WTC11 (cell line): ENCODE measurements around the gene BOK. TPM values are rescaled to one million over a fixed set of nuclear protein-coding genes. Genes with fewer than 3 reads are reported as not detected.

Experiments used
- ATAC-seq: fragments of 200-7000 bp; cut with Tn5 transposase; 2 replicates; pipeline ENCODE4 v1.10.0; 2021; ENCODE audit warnings: mild to moderate bottlenecking, moderate library complexity
- CTCF ChIA-PET: fragments of 300-600 bp; sonication (Branson Sonifier 250); formaldehyde crosslinking; loops from one replicate; lab custom pipeline; 2021; ENCODE audit warnings: antibody characterized with exemption; lab: Charles Lee
- POLR2A ChIA-PET: fragments of 350-600 bp; sonication (Branson Sonifier 250); formaldehyde crosslinking; loops from one replicate; lab custom pipeline; 2021; ENCODE audit warnings: antibody characterized with exemption; lab: Charles Lee
- DNase-seq: peaks from one replicate; pipeline ENCODE4 v3.0.0; 2021; ENCODE audit warnings: low spot score
- H3K27ac Mint-ChIP-seq: 2 replicates; pipeline ENCODE4 v1.8.0; 2021; ENCODE audit warnings: mixed read lengths
- H3K27me3 Mint-ChIP-seq: 2 replicates; pipeline ENCODE4 v1.8.0; 2021; ENCODE audit warnings: low read depth, mild to moderate bottlenecking, moderate library complexity, mixed read lengths
- H3K36me3 Mint-ChIP-seq: 2 replicates; pipeline ENCODE4 v1.8.0; 2021; ENCODE audit warnings: mixed read lengths
- H3K4me1 Mint-ChIP-seq: 2 replicates; pipeline ENCODE4 v1.8.0; 2022; ENCODE audit warnings: mixed read lengths
- H3K4me3 Mint-ChIP-seq: 2 replicates; pipeline ENCODE4 v1.8.0; 2021; ENCODE audit warnings: mild to moderate bottlenecking, moderate library complexity, mixed read lengths
- H3K9me3 Mint-ChIP-seq: 2 replicates; pipeline ENCODE4 v1.8.0; 2021; ENCODE audit warnings: mixed read lengths
- E2F4 ChIP-seq: sonication (generic); formaldehyde crosslinking; IDR thresholded peaks from 2 replicates; pipeline ENCODE4 v1.8.1; 2022; ENCODE audit warnings: low read depth, mild to moderate bottlenecking, moderate library complexity, missing genetic modification reagents, borderline replicate concordance
- FOXP1 ChIP-seq: sonication (generic); formaldehyde crosslinking; IDR thresholded peaks from 2 replicates; pipeline ENCODE4 v1.8.0; 2022; ENCODE audit warnings: missing genetic modification reagents, mild to moderate bottlenecking, moderate library complexity, borderline replicate concordance
- IRF2 ChIP-seq: sonication (generic); formaldehyde crosslinking; IDR thresholded peaks from 2 replicates; pipeline ENCODE4 v1.8.0; 2022; ENCODE audit warnings: low read depth, missing genetic modification reagents, borderline replicate concordance
- JAZF1 ChIP-seq: fragments of 250-450 bp; sonication (Bioruptor Pico); IDR thresholded peaks from 2 replicates; pipeline ENCODE4 v1.9.0; 2021; ENCODE audit warnings: moderate library complexity, mild to moderate bottlenecking, inconsistent platforms
- NFATC4 ChIP-seq: fragments of 250-450 bp; sonication (Bioruptor Pico); IDR thresholded peaks from 2 replicates; pipeline ENCODE4 v1.9.0; 2021; ENCODE audit warnings: mild to moderate bottlenecking
- NFE2L1 ChIP-seq: sonication (generic); formaldehyde crosslinking; IDR thresholded peaks from 2 replicates; pipeline ENCODE4 v1.8.1; 2023; ENCODE audit warnings: missing genetic modification reagents
- NR2C2 ChIP-seq: sonication (generic); formaldehyde crosslinking; IDR thresholded peaks from 2 replicates; pipeline ENCODE4 v1.8.0; 2022; ENCODE audit warnings: mild to moderate bottlenecking, missing genetic modification reagents
- OVOL2 ChIP-seq: fragments of 250-450 bp; sonication (Bioruptor Pico); IDR thresholded peaks from 2 replicates; pipeline ENCODE4 v1.9.0; 2021; ENCODE audit warnings: mild to moderate bottlenecking, borderline replicate concordance
- SOX15 ChIP-seq: fragments of 250-450 bp; sonication (Bioruptor Pico); IDR thresholded peaks from 2 replicates; pipeline ENCODE4 v1.9.0; 2021; ENCODE audit warnings: mild to moderate bottlenecking
- USF2 ChIP-seq: sonication (generic); formaldehyde crosslinking; IDR thresholded peaks from 2 replicates; pipeline ENCODE4 v1.8.1; 2023; ENCODE audit warnings: mild to moderate bottlenecking, missing genetic modification reagents, moderate library complexity
- ZBTB43 ChIP-seq: sonication (generic); formaldehyde crosslinking; IDR thresholded peaks from 2 replicates; pipeline ENCODE4 v1.8.1; 2023; ENCODE audit warnings: mild to moderate bottlenecking, missing genetic modification reagents
- ZMAT4 ChIP-seq: fragments of 250-450 bp; sonication (Bioruptor Pico); IDR thresholded peaks from 2 replicates; pipeline ENCODE4 v1.9.0; 2021; ENCODE audit warnings: mild to moderate bottlenecking
- ZNF532 ChIP-seq: fragments of 250-450 bp; sonication (Bioruptor Pico); IDR thresholded peaks from 2 replicates; pipeline ENCODE4 v1.9.0; 2021; ENCODE audit warnings: mild to moderate bottlenecking, borderline replicate concordance
- total RNA-seq: library from RNA; stranded (reverse); gene quantifications from 3 replicates; pipeline ENCODE4 v1.2.3, GENCODE V29; 2021

The BOK gene
- total RNA-seq, 1 experiment from 2014 or later, result 39.4 TPM

- Mint-ChIP-seq H3K27ac (no peak overlapping the region), H3K9me3 (peaks cover 12% of the 10 kb centered on the region), H3K4me1 (peaks cover 41% of the 10 kb centered on the region), H3K36me3 (peaks cover 6% of the 10 kb centered on the region), H3K27me3 (peaks cover 4% of the 10 kb centered on the region; the same call in 1 of the 2 replicates), H3K4me3 (no peak overlapping the region)
- ATAC-seq, result no peak
- POLR2A ChIA-PET, result no interaction called here
- CTCF ChIA-PET, result no interaction called here
- TF ChIP-seq OVOL2 (no peak), FOXP1 (no peak), SOX15 (CRISPR knock-in tag) (no peak), USF2 (CRISPR knock-in tag) (no peak), NR2C2 (no peak), ZNF532 (CRISPR knock-in tag) (no peak), IRF2 (CRISPR knock-in tag) (no peak)
- no peak for DNase-seq
These were observed 4.6 kb upstream of the BOK start for GRCh38 chr2:241553981-241554380.

- Mint-ChIP-seq H3K4me1 (peaks cover 37% of the 10 kb centered on the region), H3K27ac (0 out of 2 replicates have a peak overlapping the region, but pooled peaks have one; percentile 46), H3K36me3 (peaks cover 6% of the 10 kb centered on the region)
- DNase-seq, result no peak
- POLR2A ChIA-PET, result no interaction called here
- no peak for TF ChIP-seq NFATC4 (CRISPR knock-in tag)
- no peak for TF ChIP-seq E2F4 (CRISPR knock-in tag)
- TF ChIP-seq ZBTB43 (CRISPR knock-in tag), result no peak
- no peak for TF ChIP-seq JAZF1
- TF ChIP-seq NFE2L1 (CRISPR knock-in tag), result no peak
- TF ChIP-seq OVOL2, result no peak
- no peak for TF ChIP-seq IRF2 (CRISPR knock-in tag)
- TF ChIP-seq ZMAT4, result no peak
- TF ChIP-seq, all 79 proteins: peak for 0
- ATAC-seq, result no peak
- CTCF ChIA-PET, result interaction anchor here (0.8 to 1.6 kb wide), 3 partner anchors 14 to 41 kb away, joined by 3 read pairs; no protein-coding TSS in a partner anchor
- H3K9me3 Mint-ChIP-seq, result peaks cover 12% of the 10 kb centered on the region
- H3K4me3 Mint-ChIP-seq, result no peak overlapping the region
- peaks cover 4% of the 10 kb centered on the region; the same call in 1 of the 2 replicates for H3K27me3 Mint-ChIP-seq
These were observed 3.8 kb upstream of the BOK start for GRCh38 chr2:241554610-241555322.
